ENCODE measurements around the gene SCN4A. TPM values are rescaled to one million over a fixed set of nuclear protein-coding genes. Genes with fewer than 3 reads are reported as not detected.
"Not testable (repeated sequence)": the region's sequence is repeated elsewhere in the genome, so short reads cannot be mapped to it uniquely, and the experiment has no call there.

Gene SCN4A
- total RNA-seq, 1 donor from 2014 or later, result 1.3 TPM

DNA sequence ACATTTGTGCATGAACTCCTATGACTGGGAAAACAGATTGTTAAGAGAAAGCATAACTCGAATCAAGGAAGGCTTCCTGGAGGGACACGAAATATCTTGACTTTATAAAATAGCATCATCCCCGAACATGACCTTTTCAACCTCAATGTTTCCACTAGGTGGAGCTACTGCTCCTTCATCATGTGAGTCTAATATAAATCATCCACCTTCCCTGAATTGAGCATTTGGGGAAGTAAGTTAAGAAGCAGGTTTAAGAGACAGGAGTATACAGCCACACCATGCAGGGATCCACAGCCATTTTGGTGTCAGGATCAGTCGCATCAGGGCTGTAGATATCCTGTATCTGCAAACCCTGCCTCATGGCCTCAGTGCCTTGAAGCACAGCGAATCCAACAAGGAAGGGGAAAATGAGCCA is 68.9 kb downstream of the SCN4A start:
- TF ChIP-seq, protein P1, sequence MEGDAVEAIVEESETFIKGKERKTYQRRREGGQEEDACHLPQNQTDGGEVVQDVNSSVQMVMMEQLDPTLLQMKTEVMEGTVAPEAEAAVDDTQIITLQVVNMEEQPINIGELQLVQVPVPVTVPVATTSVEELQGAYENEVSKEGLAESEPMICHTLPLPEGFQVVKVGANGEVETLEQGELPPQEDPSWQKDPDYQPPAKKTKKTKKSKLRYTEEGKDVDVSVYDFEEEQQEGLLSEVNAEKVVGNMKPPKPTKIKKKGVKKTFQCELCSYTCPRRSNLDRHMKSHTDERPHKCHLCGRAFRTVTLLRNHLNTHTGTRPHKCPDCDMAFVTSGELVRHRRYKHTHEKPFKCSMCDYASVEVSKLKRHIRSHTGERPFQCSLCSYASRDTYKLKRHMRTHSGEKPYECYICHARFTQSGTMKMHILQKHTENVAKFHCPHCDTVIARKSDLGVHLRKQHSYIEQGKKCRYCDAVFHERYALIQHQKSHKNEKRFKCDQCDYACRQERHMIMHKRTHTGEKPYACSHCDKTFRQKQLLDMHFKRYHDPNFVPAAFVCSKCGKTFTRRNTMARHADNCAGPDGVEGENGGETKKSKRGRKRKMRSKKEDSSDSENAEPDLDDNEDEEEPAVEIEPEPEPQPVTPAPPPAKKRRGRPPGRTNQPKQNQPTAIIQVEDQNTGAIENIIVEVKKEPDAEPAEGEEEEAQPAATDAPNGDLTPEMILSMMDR (IDR thresholded peaks at IDR 0.05), result peak in 2 of 3 experiments; percentile 32 to 33
- DNase-seq (ENCODE audit: low spot score in 2 of 2); intact Hi-C loops (cut with DNase I); H3K27ac ChIP-seq; H3K4me1 ChIP-seq; H3K4me3 ChIP-seq; H3K27me3 ChIP-seq; H3K9me3 ChIP-seq; H3K36me3 ChIP-seq: not testable (repeated sequence)

- DNase-seq (ENCODE audit: low spot score in 2 of 2); H3K27me3 ChIP-seq; intact Hi-C loops (cut with DNase I); H3K9me3 ChIP-seq; H3K27ac ChIP-seq; H3K4me3 ChIP-seq; H3K4me1 ChIP-seq; H3K36me3 ChIP-seq: not testable (repeated sequence)
These were observed 70.7 kb downstream of the SCN4A start for GRCh38 chr17:63901971-63902370.

DNA sequence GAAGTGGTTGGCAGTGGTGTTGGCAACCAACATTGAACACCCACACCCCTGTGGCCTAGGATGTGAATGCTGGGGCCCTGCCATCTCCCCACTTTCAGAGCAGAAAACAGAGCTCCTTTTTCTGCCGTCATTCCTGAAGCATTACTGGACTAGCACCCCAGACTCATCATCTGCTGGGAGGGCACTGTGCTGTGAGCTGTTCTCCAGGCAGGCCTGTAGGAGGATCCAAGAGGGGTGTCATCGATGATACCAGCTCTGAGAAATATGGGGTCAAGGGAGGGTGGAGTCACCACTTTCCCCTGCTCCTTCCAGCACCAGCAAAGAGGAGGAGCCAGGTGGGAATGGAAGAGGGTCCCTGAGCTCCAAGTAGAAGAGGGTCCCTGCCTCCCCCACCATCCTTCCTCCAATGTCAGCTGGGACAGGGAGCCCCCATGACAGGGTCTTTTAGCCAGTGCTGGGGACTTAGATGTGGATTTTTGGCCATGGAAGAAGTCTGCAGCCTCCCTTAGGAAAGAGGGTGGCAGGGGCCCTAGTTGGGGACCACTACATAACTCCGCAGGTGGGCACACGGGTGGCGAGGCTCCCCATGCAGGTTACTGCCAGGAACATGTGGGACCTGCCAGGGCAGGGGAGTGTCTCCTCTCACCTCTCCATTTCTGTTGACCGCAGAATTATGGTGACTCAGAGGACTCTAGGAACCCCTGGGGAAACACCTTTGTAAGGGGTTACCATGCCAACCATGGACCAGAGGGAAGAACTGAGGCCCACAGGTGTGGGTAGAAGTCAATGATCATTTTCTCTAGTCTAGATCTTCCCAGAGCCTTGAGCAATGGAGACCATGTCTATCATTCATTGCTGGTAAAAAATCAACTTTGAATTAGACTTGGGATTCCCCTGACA is 73.6 kb downstream of the SCN4A start:
- intact Hi-C loops (cut with DNase I); H3K4me3 ChIP-seq; H3K9me3 ChIP-seq; H3K4me1 ChIP-seq; DNase-seq (ENCODE audit: low spot score in 2 of 2); H3K27ac ChIP-seq; H3K36me3 ChIP-seq; H3K27me3 ChIP-seq: not testable (repeated sequence)

- H3K27ac ChIP-seq; H3K36me3 ChIP-seq; intact Hi-C loops (cut with DNase I); H3K4me3 ChIP-seq; DNase-seq (ENCODE audit: low spot score in 2 of 2); H3K27me3 ChIP-seq; H3K4me1 ChIP-seq; H3K9me3 ChIP-seq: not testable (repeated sequence)
These were observed 76.0 kb downstream of the SCN4A start, which contains the start of gene CSH1 for GRCh38 chr17:63896524-63897354. CSH1 (minus strand) TSS chr17:63896574; CDS start chr17:63896511, 63 bp downstream.

GRCh38 chr17:63894821-63895220 is 77.9 kb downstream of the SCN4A start:
- intact Hi-C loops (cut with DNase I); H3K36me3 ChIP-seq; H3K4me1 ChIP-seq; H3K27ac ChIP-seq; H3K9me3 ChIP-seq; H3K4me3 ChIP-seq; H3K27me3 ChIP-seq: not testable (repeated sequence)
- peak in 1 of 2 donors; percentile 24 for DNase-seq (ENCODE audit: low spot score in 2 of 2)

DNA sequence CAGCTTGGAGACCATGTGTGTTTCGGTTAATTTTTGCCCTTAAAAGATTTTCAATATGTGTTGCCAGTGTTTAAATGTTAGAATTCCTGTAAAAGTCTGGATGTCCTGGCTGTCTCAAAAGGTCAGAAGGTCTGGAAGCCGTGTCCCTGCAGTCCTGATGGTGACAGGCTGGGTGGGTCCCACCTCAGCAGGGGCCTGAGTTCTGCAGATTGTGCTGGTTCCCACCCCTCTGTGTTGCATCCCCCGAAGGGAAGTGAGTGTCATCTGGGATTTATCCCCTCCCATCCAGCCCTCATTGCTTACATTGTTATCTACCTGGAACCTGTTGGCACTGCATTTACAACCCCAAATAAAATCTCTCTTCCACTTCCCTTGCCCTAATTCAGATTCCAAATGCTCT is 78.7 kb downstream of the SCN4A start:
- H3K27me3 ChIP-seq; H3K36me3 ChIP-seq; H3K9me3 ChIP-seq; intact Hi-C loops (cut with DNase I); H3K27ac ChIP-seq; H3K4me3 ChIP-seq; H3K4me1 ChIP-seq: not testable (repeated sequence)
- DNase-seq (ENCODE audit: low spot score in 2 of 2), result peak in 1 of 2 donors; percentile 24

DNA sequence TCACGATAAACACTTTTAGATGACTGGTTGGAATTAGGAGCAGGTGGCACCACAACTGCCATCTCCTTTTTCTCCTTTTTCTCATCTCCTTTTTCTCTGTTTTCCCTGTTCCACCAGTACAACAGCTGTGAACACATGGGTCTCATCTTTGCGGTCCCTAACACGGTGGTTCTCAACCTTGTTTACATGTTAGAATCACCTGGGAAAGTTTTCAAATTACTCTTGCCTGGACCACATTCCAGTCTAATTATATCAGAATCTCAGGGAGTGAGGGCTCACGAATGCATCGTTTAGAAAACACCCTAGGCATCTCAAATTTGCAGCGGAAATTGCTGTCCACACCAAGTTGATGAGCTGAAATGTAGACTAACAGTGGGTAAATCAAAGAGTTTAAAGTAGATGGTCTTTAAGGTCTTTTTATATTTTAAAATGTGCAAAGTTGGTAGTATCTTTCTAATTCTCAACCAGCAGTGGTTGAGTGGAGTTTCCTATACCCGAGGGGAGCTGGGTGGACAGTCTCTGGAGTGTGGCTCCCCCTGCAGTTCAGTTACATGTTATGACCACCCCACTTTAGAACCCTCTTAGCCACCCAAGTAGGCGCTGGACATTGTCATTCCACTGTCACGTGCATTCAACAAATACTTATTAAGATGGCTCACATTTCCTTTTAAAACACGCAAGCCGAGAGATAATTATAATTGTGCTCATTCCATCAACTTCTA is 80.2 kb downstream of the SCN4A start:
- intact Hi-C loops (cut with DNase I); DNase-seq (ENCODE audit: low spot score in 2 of 2): not testable (repeated sequence)

GRCh38 chr17:63889026-63889848 is 83.5 kb downstream of the SCN4A start:
- H3K4me1 ChIP-seq; H3K9me3 ChIP-seq; intact Hi-C loops (cut with DNase I); H3K36me3 ChIP-seq; H3K27me3 ChIP-seq; H3K27ac ChIP-seq; H3K4me3 ChIP-seq: not testable (repeated sequence)
- TF ChIP-seq, protein P1 (IDR thresholded peaks at IDR 0.05), result peak in 2 of 3 experiments; percentile 27 to 32
- peak in 1 of 2 donors; percentile 59 for DNase-seq (ENCODE audit: low spot score in 2 of 2)

More for the DNA sequence above, 80.2 kb downstream of the SCN4A start:
- H3K36me3 ChIP-seq, H3K27me3 ChIP-seq, H3K27ac ChIP-seq, H3K9me3 ChIP-seq, H3K4me1 ChIP-seq, H3K4me3 ChIP-seq: not testable (repeated sequence)

Measured in ascending aorta (tissue), 2 donors.